ENCODE results near the gene SLC38A6.

DNA sequence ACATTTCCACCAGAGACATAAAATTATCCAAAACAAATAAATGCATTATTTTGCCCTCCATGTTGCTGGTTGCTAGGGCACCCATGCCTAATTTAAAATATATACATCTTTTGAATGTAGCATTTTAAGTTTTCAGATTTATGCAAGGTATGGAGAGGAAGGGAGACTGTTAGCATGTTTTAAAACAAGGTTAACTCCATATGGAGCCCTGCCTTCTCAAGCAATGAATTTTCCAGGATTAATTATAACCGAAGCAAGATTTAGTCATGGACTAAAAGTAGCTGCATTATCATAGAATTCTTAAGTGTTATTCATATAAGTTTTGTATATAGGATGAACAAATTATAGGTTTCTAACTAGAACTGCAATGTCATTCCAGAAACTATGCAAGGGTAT lies 37.4 kb upstream of the SLC38A6 start:
- TF ChIP-seq, protein P1, sequence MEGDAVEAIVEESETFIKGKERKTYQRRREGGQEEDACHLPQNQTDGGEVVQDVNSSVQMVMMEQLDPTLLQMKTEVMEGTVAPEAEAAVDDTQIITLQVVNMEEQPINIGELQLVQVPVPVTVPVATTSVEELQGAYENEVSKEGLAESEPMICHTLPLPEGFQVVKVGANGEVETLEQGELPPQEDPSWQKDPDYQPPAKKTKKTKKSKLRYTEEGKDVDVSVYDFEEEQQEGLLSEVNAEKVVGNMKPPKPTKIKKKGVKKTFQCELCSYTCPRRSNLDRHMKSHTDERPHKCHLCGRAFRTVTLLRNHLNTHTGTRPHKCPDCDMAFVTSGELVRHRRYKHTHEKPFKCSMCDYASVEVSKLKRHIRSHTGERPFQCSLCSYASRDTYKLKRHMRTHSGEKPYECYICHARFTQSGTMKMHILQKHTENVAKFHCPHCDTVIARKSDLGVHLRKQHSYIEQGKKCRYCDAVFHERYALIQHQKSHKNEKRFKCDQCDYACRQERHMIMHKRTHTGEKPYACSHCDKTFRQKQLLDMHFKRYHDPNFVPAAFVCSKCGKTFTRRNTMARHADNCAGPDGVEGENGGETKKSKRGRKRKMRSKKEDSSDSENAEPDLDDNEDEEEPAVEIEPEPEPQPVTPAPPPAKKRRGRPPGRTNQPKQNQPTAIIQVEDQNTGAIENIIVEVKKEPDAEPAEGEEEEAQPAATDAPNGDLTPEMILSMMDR (IDR thresholded peaks at IDR 0.05 in 2 of 3, conservative IDR thresholded peaks at IDR 0.05 in 1 of 3; ENCODE audit: control insufficient read depth in 2 of 3, extremely low read depth in 1 of 3, insufficient read depth in 1 of 3, low read depth in 3 of 3, low read length in 3 of 3): no peak
- TF ChIP-seq ASH2L (IDR thresholded peaks at IDR 0.05; ENCODE audit: borderline replicate concordance, low read depth) (no peak), FOS (IDR thresholded peaks at IDR 0.05; ENCODE audit: borderline replicate concordance, extremely low read depth, insufficient read length) (no peak), POLR2AphosphoS5 (IDR thresholded peaks at IDR 0.05; ENCODE audit: low read length) (no peak), POLR2A (IDR thresholded peaks at IDR 0.05; ENCODE audit: low read depth, low read length) (no peak), SMAD1 (IDR thresholded peaks at IDR 0.05; ENCODE audit: low read depth, partially characterized antibody) (no peak), NFIC (IDR thresholded peaks at IDR 0.05; ENCODE audit: low read depth, low read length) (no peak)
